SJSA1 (cell line): ENCODE data around the gene GDNF. TPM values are rescaled to one million over a fixed set of nuclear protein-coding genes. Genes with fewer than 3 reads are reported as not detected.

Source experiments
- DNase-seq, 2 experiments: peaks; one replicate each; pipeline ENCODE4 v3.0.0-alpha.2; 2015 to 2020; ENCODE audit warnings: low spot score in 2 of 2, low read depth in 1 of 2
- H3K27ac ChIP-seq: fragments of 250-450 bp; sonication (Bioruptor Pico); 2 replicates; pipeline ENCODE4 v1.5.1; 2020; ENCODE audit warnings: mild to moderate bottlenecking, moderate library complexity
- H3K27me3 ChIP-seq: fragments of 250-450 bp; sonication (Bioruptor Pico); replicated peaks from 2 replicates; pipeline ENCODE4 v1.5.1; 2020; ENCODE audit warnings: mild to moderate bottlenecking, moderate library complexity
- H3K36me3 ChIP-seq: fragments of 250-450 bp; sonication (Bioruptor Pico); 2 replicates; pipeline ENCODE4 v1.5.1; 2020; ENCODE audit warnings: mild to moderate bottlenecking
- H3K4me1 ChIP-seq: fragments of 250-450 bp; sonication (Bioruptor Pico); replicated peaks from 2 replicates; pipeline ENCODE4 v1.6.1; 2021; ENCODE audit warnings: mild to moderate bottlenecking
- H3K4me3 ChIP-seq: fragments of 250-450 bp; sonication (Bioruptor Pico); 2 replicates; pipeline ENCODE4 v1.5.1; 2020; ENCODE audit warnings: mild to moderate bottlenecking
- H3K9me3 ChIP-seq: fragments of 250-450 bp; sonication (Bioruptor Pico); replicated peaks from 2 replicates; pipeline ENCODE4 v1.5.1; 2020; ENCODE audit warnings: mild to moderate bottlenecking
- total RNA-seq: library from RNA; depleted of rRNA; stranded (reverse); fragments of >200 nt; shearing (Covaris generic); gene quantifications from 2 replicates; pipeline ENCODE4 v1.2.3, GENCODE V29; 2014

Gene GDNF
- total RNA-seq, 1 experiment from 2014 or later, result 2.9 TPM

- DNase-seq, result no peak
- no peaks in the 10 kb centered on the region for H3K36me3 ChIP-seq
- no peaks in the 10 kb centered on the region for H3K9me3 ChIP-seq
- H3K4me3 ChIP-seq, result no peak overlapping the region
- no peaks in the 10 kb centered on the region for H3K27me3 ChIP-seq
- no peak overlapping the region for H3K27ac ChIP-seq
- H3K4me1 ChIP-seq, result no peaks in the 10 kb centered on the region
These were observed 20.4 kb upstream of the GDNF start for GRCh38 chr5:37860206-37860605.

GRCh38 chr5:37859805-37860204, 20.0 kb upstream of the GDNF start:
- H3K4me1 ChIP-seq, result no peaks in the 10 kb centered on the region
- H3K9me3 ChIP-seq, result no peaks in the 10 kb centered on the region

GRCh38 chr5:37858250-37858649, 18.4 kb upstream of the GDNF start:
- Histone ChIP-seq H3K27me3 (no peaks in the 10 kb centered on the region), H3K9me3 (no peaks in the 10 kb centered on the region), H3K4me3 (no peak overlapping the region), H3K4me1 (no peaks in the 10 kb centered on the region), H3K36me3 (no peaks in the 10 kb centered on the region), H3K27ac (no peak overlapping the region)
- no peak for DNase-seq

More at GRCh38 chr5:37859805-37860204, 20.0 kb upstream of the GDNF start:
- Histone ChIP-seq H3K4me3 (no peak overlapping the region), H3K27ac (no peak overlapping the region), H3K36me3 (no peaks in the 10 kb centered on the region), H3K27me3 (no peaks in the 10 kb centered on the region)
- no peak for DNase-seq

- Histone ChIP-seq H3K36me3 (no peaks in the 10 kb centered on the region), H3K4me1 (no peaks in the 10 kb centered on the region)
- no peak for DNase-seq
These were observed 17.9 kb upstream of the GDNF start for GRCh38 chr5:37857696-37858095.

GRCh38 chr5:37855438-37855837, 15.6 kb upstream of the GDNF start:
- peaks cover under 1% of the 10 kb centered on the region for H3K4me1 ChIP-seq
- no peak for DNase-seq
- H3K27ac ChIP-seq, result no peak overlapping the region

More at GRCh38 chr5:37857696-37858095, 17.9 kb upstream of the GDNF start:
- Histone ChIP-seq H3K9me3 (no peaks in the 10 kb centered on the region), H3K27ac (no peak overlapping the region), H3K27me3 (no peaks in the 10 kb centered on the region), H3K4me3 (no peak overlapping the region)

GRCh38 chr5:37851305-37851704, 11.5 kb upstream of the GDNF start:
- H3K27ac ChIP-seq, result no peak overlapping the region
- DNase-seq, result no peak

More at GRCh38 chr5:37855438-37855837, 15.6 kb upstream of the GDNF start:
- H3K27me3 ChIP-seq, result no peaks in the 10 kb centered on the region
- no peaks in the 10 kb centered on the region for H3K36me3 ChIP-seq
- H3K9me3 ChIP-seq, result no peaks in the 10 kb centered on the region
- no peak overlapping the region for H3K4me3 ChIP-seq

GRCh38 chr5:37850226-37850865, 10.5 kb upstream of the GDNF start:
- Histone ChIP-seq H3K4me1 (peaks cover 13% of the 10 kb centered on the region), H3K27me3 (no peaks in the 10 kb centered on the region), H3K9me3 (no peaks in the 10 kb centered on the region), H3K36me3 (no peaks in the 10 kb centered on the region), H3K4me3 (no peak overlapping the region), H3K27ac (no peak overlapping the region)
- DNase-seq, result no peak

More at GRCh38 chr5:37851305-37851704, 11.5 kb upstream of the GDNF start:
- H3K27me3 ChIP-seq, result no peaks in the 10 kb centered on the region
- peaks cover 13% of the 10 kb centered on the region for H3K4me1 ChIP-seq
- H3K4me3 ChIP-seq, result no peak overlapping the region
- H3K9me3 ChIP-seq, result no peaks in the 10 kb centered on the region
- H3K36me3 ChIP-seq, result no peaks in the 10 kb centered on the region

GRCh38 chr5:37849641-37850040, 9.8 kb upstream of the GDNF start:
- Histone ChIP-seq H3K4me1 (peaks cover 13% of the 10 kb centered on the region), H3K4me3 (no peak overlapping the region), H3K27ac (no peak overlapping the region), H3K27me3 (no peaks in the 10 kb centered on the region), H3K36me3 (no peaks in the 10 kb centered on the region), H3K9me3 (no peaks in the 10 kb centered on the region)
- DNase-seq, result no peak

- Histone ChIP-seq H3K27ac (no peak overlapping the region), H3K4me3 (no peak overlapping the region), H3K36me3 (no peaks in the 10 kb centered on the region), H3K27me3 (no peaks in the 10 kb centered on the region), H3K9me3 (no peaks in the 10 kb centered on the region), H3K4me1 (peaks cover 13% of the 10 kb centered on the region)
- no peak for DNase-seq
These were observed 8.2 kb upstream of the GDNF start for GRCh38 chr5:37847978-37848425.

- H3K27me3 ChIP-seq, result no peaks in the 10 kb centered on the region
- H3K27ac ChIP-seq, result no peak overlapping the region
- H3K9me3 ChIP-seq, result no peaks in the 10 kb centered on the region
- H3K36me3 ChIP-seq, result no peaks in the 10 kb centered on the region
- H3K4me1 ChIP-seq, result peaks cover 13% of the 10 kb centered on the region
- no peak overlapping the region for H3K4me3 ChIP-seq
- no peak for DNase-seq
These were observed 7.0 kb upstream of the GDNF start for GRCh38 chr5:37846786-37847310.

- Histone ChIP-seq H3K4me1 (peaks cover 27% of the 10 kb centered on the region), H3K27me3 (no peaks in the 10 kb centered on the region), H3K4me3 (no peak overlapping the region), H3K36me3 (peaks cover 6% of the 10 kb centered on the region; the same call in 1 of the 2 replicates), H3K27ac (no peak overlapping the region), H3K9me3 (no peaks in the 10 kb centered on the region)
- no peak for DNase-seq
These were observed 4.2 kb upstream of the GDNF start for GRCh38 chr5:37844009-37844408.

GRCh38 chr5:37842048-37842447, 2.2 kb upstream of the GDNF start:
- no peaks in the 10 kb centered on the region for H3K27me3 ChIP-seq
- H3K36me3 ChIP-seq, result peaks cover 19% of the 10 kb centered on the region; the same call in 1 of the 2 replicates
- no peak overlapping the region for H3K4me3 ChIP-seq
- peaks cover 27% of the 10 kb centered on the region for H3K4me1 ChIP-seq
- peaks cover 6% of the 10 kb centered on the region for H3K9me3 ChIP-seq
- DNase-seq, result no peak
- no peak overlapping the region for H3K27ac ChIP-seq

GRCh38 chr5:37841203-37841602, 1.4 kb upstream of the GDNF start:
- H3K27ac ChIP-seq, result peak overlapping the region; percentile 78
- H3K4me3 ChIP-seq, result no peak overlapping the region; the same call in 1 of the 2 replicates
- peaks cover 27% of the 10 kb centered on the region; the same call in 1 of the 2 replicates for H3K36me3 ChIP-seq
- peaks cover 6% of the 10 kb centered on the region for H3K9me3 ChIP-seq
- H3K27me3 ChIP-seq, result no peaks in the 10 kb centered on the region
- H3K4me1 ChIP-seq, result peaks cover 27% of the 10 kb centered on the region
- peak in 1 of 2 experiments; percentile 63 for DNase-seq
